OCI-LY7 (cell line): ENCODE data around the gene TEN1. TPM values are rescaled to one million over a fixed set of nuclear protein-coding genes. Genes with fewer than 3 reads are reported as not detected.

ENCODE experiments used
- BruUV-seq: library from RNA; stranded (reverse); fragments of 400-500 nt; replicated peaks from 2 replicates; lab custom pipeline; 2021; lab: Mats Ljungman, UMichigan
- CTCF ChIA-PET: fragments of 300-600 bp; sonication (Branson Sonifier 250); formaldehyde crosslinking; loops from one replicate; lab custom pipeline; 2022; ENCODE audit warnings: antibody characterized with exemption; ENCODE audit not compliant: unreplicated experiment; lab: Charles Lee
- POLR2A ChIA-PET: fragments of 300-600 bp; sonication (Branson Sonifier 250); formaldehyde crosslinking; loops from one replicate; lab custom pipeline; 2022; ENCODE audit warnings: antibody characterized with exemption; lab: Charles Lee
- DNase-seq: peaks from one replicate; pipeline ENCODE4 v3.0.0-alpha.2; 2015; ENCODE audit warnings: low spot score
- H2AFZ ChIP-seq: fragments of 200-600 bp; sonication (generic), shearing (Covaris generic); 2 replicates; pipeline ENCODE4 v1.6.1; 2014; ENCODE audit warnings: mild to moderate bottlenecking, antibody characterized with exemption, low read length, moderate library complexity
- H3K27ac ChIP-seq: fragments of 200-600 bp; sonication (generic); 2 replicates; pipeline ENCODE4 v1.5.1; 2014; ENCODE audit warnings: mixed run types, low read depth, mild to moderate bottlenecking, moderate library complexity, low read length, inconsistent platforms; ENCODE audit not compliant: poor library complexity, severe bottlenecking
- H3K36me3 ChIP-seq: fragments of 200-600 bp; sonication (generic); 2 replicates; pipeline ENCODE4 v1.6.1; 2014; ENCODE audit warnings: mild to moderate bottlenecking, antibody characterized with exemption, low read length, moderate library complexity, mixed read lengths; ENCODE audit not compliant: insufficient read depth
- H3K4me1 ChIP-seq: fragments of 200-600 bp; sonication (generic); 2 replicates; pipeline ENCODE4 v1.5.1; 2014; ENCODE audit warnings: mild to moderate bottlenecking, low read length; ENCODE audit not compliant: insufficient read depth, poor library complexity, severe bottlenecking
- H3K4me2 ChIP-seq: fragments of 200-600 bp; sonication (generic); 2 replicates; pipeline ENCODE4 v1.6.1; 2014; ENCODE audit warnings: mild to moderate bottlenecking, low read length
- H3K4me3 ChIP-seq: fragments of 200-600 bp; sonication (generic); 2 replicates; pipeline ENCODE4 v1.5.1; 2014; ENCODE audit warnings: mild to moderate bottlenecking, low read depth, low read length; ENCODE audit not compliant: poor library complexity, severe bottlenecking
- H3K79me2 ChIP-seq: fragments of 200-600 bp; sonication (generic); 2 replicates; pipeline ENCODE4 v1.6.1; 2016; ENCODE audit warnings: low read depth, mild to moderate bottlenecking, low read length, moderate library complexity, mixed read lengths; ENCODE audit not compliant: insufficient read depth
- H3K9me2 ChIP-seq: fragments of 200-600 bp; sonication (generic); 2 replicates; pipeline ENCODE4 v1.6.1; 2016; ENCODE audit warnings: mild to moderate bottlenecking, low read length, mixed read lengths; ENCODE audit not compliant: insufficient read depth
- H3K9me3 ChIP-seq: fragments of 200-600 bp; sonication (generic); 2 replicates; pipeline ENCODE4 v1.6.1; 2014; ENCODE audit warnings: mild to moderate bottlenecking, mixed run types, low read length, mixed read lengths
- H4K20me1 ChIP-seq: fragments of 200-600 bp; sonication (generic); 2 replicates; pipeline ENCODE4 v1.6.1; 2014; ENCODE audit warnings: mild to moderate bottlenecking, antibody characterized with exemption, low read length, moderate library complexity, mixed read lengths; ENCODE audit not compliant: insufficient read depth
- EZH2phosphoT487 ChIP-seq: fragments of 200-600 bp; sonication (generic); IDR thresholded peaks from 2 replicates; pipeline ENCODE4 v1.6.1; 2018; ENCODE audit warnings: low read depth, borderline replicate concordance, mild to moderate bottlenecking, mixed run types, antibody characterized with exemption, low read length, moderate library complexity, mixed read lengths
- intact Hi-C: fragments of 100-400 bp; cut with micrococcal nuclease; formaldehyde crosslinking; loops from one replicate; pipeline ENCODE4 v1.10.0; 2022; ENCODE audit not compliant: unreplicated experiment
- total RNA-seq, 2 experiments: library from RNA; depleted of rRNA in 1 of 2; stranded (reverse); fragments of >200 nt in 1 of 2; shearing (Covaris generic) in 1 of 2; gene quantifications; 2 replicates each; pipeline ENCODE4 v1.2.3, GENCODE V29; 2014 to 2022
- TF ChIP-seq, protein P1 (sequence below): fragments of 200-600 bp; sonication (generic); conservative IDR thresholded peaks from 2 replicates; pipeline ENCODE4 v1.5.1; 2014; ENCODE audit warnings: mild to moderate bottlenecking, antibody characterized with exemption, low read length, moderate library complexity, mixed read lengths

The TEN1 gene
- total RNA-seq, 2 experiments from 2014 or later: 17.6 to 18.2 TPM

DNA sequence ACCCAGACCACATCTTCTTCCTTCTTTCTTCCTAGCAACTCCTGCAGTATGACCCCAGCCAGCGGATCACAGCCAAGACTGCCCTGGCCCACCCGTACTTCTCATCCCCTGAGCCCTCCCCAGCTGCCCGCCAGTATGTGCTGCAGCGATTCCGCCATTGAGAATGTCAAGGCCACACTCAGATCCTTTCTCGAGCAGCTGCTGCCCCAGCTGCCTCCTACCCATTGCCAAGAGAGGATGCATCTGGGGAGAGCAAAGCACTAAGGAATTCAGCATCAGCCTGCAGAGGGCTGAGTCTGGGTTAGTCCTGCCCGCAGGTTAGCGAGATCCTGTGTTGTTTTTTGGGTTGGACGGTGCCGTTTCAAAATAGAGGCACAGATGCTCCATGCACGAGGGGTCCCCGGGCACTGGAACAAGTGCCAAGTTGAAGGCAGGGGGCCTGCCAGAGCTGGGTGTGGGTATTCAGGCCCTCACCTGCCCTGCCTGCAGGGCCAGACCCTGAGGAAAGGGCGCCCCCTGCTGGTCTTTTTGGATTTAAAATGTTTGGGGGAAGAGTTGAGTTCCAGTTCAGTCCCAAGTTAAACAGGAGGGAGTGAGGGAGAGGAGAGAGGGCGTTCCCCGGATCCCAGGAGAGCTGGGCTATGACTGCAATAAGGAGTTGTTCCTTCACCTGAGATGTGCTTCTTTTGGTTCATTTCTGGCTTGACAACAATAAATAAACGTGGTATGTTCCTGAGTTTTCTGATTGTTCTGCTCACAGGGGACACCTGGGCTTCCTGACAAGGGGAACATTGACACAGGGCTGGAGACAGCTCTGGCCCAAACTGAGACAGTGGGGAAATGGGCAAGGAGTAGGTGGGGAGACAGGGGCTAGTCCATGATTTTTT lies 26.5 kb downstream of the TEN1 start:
- H4K20me1 ChIP-seq: no peaks in the 10 kb centered on the region
- H3K27ac ChIP-seq: no peak overlapping the region
- ChIA-PET POLR2A (interaction anchor here (0.7 kb wide), 1 partner anchor 151 kb away, joined by 5 read pairs; no protein-coding TSS in a partner anchor), CTCF (interaction anchor here (1.4 kb wide), 1 partner anchor 100 kb away, joined by 8 read pairs; the partner anchor contains the start of gene MRPL38)
- no peak overlapping the region for H3K4me3 ChIP-seq
- H3K9me2 ChIP-seq: no peaks in the 10 kb centered on the region
- H3K4me1 ChIP-seq: peaks cover 3% of the 10 kb centered on the region
- no peak overlapping the region for H3K4me2 ChIP-seq
- H3K36me3 ChIP-seq: peaks cover 16% of the 10 kb centered on the region; the same call in 1 of the 2 replicates
- H3K9me3 ChIP-seq: no peaks in the 10 kb centered on the region
- H3K79me2 ChIP-seq: no peaks in the 10 kb centered on the region
- intact Hi-C loops: loop anchor here (1.0 to 5.0 kb wide), 3 partner anchors 96 to 148 kb away; partner anchors contain the start of gene WBP2
- DNase-seq: peak; percentile 89
- TF ChIP-seq, protein P1, sequence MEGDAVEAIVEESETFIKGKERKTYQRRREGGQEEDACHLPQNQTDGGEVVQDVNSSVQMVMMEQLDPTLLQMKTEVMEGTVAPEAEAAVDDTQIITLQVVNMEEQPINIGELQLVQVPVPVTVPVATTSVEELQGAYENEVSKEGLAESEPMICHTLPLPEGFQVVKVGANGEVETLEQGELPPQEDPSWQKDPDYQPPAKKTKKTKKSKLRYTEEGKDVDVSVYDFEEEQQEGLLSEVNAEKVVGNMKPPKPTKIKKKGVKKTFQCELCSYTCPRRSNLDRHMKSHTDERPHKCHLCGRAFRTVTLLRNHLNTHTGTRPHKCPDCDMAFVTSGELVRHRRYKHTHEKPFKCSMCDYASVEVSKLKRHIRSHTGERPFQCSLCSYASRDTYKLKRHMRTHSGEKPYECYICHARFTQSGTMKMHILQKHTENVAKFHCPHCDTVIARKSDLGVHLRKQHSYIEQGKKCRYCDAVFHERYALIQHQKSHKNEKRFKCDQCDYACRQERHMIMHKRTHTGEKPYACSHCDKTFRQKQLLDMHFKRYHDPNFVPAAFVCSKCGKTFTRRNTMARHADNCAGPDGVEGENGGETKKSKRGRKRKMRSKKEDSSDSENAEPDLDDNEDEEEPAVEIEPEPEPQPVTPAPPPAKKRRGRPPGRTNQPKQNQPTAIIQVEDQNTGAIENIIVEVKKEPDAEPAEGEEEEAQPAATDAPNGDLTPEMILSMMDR: peak; percentile 99
- no peak for TF ChIP-seq EZH2phosphoT487
- no TSS peak for BruUV-seq
- no peak overlapping the region for H2AFZ ChIP-seq

DNA sequence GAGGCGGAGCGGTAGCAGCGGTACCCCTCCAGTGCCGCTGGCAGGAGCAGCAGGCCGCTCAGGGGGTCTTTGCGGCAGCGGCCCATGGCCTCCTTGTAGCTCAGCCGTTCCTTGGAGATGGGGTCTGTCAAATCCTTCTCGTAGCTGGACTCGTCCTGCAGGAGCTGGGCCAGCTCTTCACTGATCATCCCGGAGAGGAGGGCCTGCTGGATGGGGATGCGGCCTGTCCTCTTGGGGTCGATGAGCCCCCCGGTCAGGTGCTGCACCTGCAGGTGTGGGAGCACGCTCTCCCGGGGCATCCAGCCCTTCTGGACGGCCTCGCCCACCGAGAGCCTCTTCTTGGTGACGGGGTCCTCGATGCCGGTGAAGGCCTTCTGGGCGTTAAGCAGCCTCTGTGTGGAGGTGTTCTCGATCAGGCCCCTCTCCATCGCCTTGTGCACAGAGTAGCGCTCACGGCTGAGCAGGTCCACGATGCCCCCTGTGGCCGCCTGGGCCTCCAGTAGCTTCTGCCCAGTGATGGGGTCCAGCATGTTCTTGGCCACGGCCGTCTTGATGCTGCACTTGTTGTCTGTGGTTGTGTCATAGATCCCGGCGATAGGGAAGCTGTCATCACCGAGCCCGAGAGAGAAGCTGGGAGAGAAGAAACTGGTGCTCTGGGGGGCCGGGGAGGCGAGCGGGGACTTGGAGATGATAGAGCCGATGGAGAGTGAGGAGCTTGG lies 28.2 kb downstream of the TEN1 start:
- intact Hi-C loops: loop anchor here (5.0 kb wide), 1 partner anchor 150 kb away; the partner anchor contains the start of gene WBP2
- no TSS peak for BruUV-seq
- H3K9me3 ChIP-seq: no peaks in the 10 kb centered on the region
- H3K79me2 ChIP-seq: no peaks in the 10 kb centered on the region
- H3K4me1 ChIP-seq: no peaks in the 10 kb centered on the region
- H3K27ac ChIP-seq: no peak overlapping the region
- no peak overlapping the region for H3K4me2 ChIP-seq
- no peak overlapping the region for H3K4me3 ChIP-seq
- H4K20me1 ChIP-seq: no peaks in the 10 kb centered on the region
- DNase-seq: no peak
- H2AFZ ChIP-seq: no peak overlapping the region
- no peak for TF ChIP-seq EZH2phosphoT487
- TF ChIP-seq, protein P1: no peak
- POLR2A ChIA-PET: no interaction called here
- peaks cover 12% of the 10 kb centered on the region; the same call in 1 of the 2 replicates for H3K36me3 ChIP-seq
- no peaks in the 10 kb centered on the region for H3K9me2 ChIP-seq
- CTCF ChIA-PET: interaction anchor here (0.6 kb wide), 2 partner anchors 14 to 26 kb away, joined by 4 to 6 read pairs; no protein-coding TSS in a partner anchor
